GM21515 (cell line): ENCODE measurements around the gene YWHAB.
"Not testable (repeated sequence)": the region's sequence is repeated elsewhere in the genome, so short reads cannot be mapped to it uniquely, and the experiment has no call there.

Experiments used
- ATAC-seq: cut with Tn5 transposase; IDR thresholded peaks from one replicate; pipeline ENCODE4 v1.9.1; 2021; ENCODE audit not compliant: unreplicated experiment

Gene YWHAB

DNA sequence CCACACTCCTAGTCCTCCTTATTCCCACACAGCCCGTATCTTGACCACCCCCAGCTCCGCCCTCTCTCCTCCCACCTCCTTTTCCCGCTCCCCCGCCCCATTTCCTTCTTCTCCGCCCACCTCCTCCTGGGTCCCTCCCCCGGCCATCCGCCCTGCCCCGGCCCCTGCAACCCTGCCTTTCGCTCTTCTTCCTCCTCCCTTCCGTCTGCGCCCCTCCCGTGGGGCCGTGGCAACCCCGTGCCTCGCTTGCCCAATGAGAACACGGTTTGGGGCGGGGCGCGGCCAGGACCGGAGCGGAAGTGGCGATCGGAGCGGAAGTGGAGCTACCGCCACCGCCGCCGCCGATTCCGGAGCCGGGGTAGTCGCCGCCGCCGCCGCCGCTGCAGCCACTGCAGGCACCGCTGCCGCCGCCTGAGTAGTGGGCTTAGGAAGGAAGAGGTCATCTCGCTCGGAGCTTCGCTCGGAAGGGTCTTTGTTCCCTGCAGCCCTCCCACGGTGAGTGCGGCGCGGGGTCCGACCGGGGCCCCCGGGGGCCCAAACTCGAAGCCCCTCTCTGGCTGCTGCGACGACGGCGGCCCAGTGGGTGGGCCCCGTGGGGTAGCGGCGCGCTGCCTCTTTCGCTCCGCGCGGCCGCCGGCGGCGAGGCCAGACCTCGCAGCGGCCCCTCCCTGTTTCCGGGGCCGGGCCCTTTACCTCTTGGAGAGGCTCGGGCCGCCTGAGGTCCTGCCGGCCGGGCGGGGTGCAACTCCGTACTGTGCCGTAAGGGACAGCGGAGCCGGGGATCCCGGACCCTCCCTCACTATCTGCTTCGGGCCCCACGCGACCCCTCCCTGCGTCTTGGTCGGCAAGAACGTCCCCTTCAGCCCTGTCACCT lies at the start of gene YWHAB:
Gene YWHAB (plus strand): TSS at position 314 of the 874 bp plus-strand sequence. CDS start 15,829 bp downstream, outside the sequence.
- ATAC-seq, result peak; percentile 86

DNA sequence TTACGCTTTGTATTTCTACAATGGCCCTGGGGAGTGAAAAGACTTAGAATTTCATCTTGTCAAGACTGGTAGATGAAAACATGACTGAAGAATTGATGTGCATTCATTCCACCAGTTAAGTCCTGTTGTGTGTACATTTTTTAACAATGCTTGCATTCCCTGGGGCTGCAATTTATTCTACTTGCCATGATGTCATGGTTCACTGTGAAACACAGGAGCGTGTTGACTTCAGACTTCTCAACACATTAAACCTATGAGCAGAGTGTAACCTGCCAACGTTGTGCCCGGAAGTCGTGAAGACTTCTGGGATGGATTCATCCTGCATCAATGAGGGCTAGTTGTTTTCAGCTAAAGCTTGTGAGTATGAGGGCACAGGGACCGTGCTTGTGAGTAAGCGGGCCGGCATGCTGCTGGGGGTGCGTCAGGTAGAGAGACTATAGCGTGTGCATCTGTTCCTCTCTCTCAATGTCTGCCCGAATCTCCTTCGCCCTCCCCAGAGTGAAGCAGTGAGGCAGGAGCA lies 48.8 kb upstream of the YWHAB start:
- no peak for ATAC-seq

DNA sequence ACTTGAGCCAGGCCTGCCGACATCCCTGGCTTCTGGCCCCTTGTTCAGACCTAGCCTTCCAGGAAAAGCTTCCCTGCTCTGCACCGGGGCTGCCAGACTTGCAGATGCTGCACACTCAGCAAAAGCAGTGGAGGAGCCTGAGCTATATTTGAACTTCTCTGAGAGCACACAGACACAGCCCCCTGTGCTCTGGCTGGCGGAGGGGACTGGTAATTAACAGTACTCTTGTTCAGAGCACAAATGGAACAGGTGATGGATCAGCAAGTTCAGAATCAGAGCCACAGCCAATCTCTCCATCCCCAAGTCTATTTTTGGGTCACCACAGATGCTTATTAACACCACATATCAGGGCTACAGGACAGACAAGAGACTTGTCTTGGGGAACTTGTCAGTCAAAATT lies 47.6 kb upstream of the YWHAB start:
- no peak for ATAC-seq

DNA sequence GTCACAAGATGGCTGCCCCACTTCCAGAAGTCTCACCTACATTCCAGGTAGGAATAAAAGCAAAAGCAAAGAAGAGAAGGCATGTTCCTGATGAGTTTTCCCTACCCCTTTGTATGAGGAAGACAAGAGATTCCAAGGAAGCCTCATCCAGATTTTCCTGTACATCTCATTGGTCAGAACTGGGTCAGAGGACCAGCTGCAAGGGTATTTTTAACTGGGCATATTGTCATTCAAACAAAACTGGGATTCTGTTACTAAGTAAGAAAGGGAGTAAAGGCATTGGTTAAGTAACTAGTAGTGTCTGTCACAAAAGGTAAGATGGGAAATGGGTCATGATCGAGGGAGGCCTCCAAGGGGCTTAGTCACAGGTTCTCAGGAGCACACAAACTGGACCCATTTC lies 47.0 kb upstream of the YWHAB start:
- ATAC-seq, result no peak

DNA sequence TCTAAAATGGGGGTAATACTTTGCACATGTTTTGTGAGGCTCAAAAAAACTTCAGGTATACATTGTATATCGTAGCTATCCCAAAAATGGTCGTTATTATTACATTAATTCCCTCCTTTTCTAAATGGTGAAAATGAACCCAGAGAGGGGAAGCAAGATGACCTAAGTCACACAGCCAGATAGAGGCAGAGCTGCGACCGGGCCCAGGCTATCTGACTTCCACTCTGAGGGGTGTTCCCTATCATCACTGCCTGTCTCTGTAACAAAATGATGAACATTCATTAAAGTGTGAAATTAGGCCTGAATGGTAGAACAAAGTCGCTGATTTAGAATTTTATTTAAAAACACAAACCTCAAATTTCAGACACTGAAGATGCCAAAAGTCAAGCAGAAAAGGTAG lies 46.0 kb upstream of the YWHAB start:
- no peak for ATAC-seq

DNA sequence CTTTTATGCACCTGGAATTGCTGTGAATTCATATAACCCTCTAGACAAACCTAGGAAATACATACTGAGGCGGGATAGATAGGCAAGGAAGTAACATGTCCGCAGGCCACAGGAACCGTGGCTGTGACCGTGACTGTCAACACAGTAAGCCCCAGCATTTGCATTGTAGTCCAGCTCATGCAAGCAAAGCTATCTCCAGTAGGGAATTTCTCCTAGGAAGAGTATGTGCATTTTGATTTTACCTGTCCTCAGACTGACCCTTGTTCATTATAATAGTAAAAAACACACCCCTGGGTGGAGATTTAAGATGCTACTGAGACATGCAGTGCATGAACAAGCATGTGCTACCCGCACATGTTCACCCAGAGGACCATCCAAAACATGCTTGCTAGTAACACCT lies 44.7 kb upstream of the YWHAB start:
- no peak for ATAC-seq

DNA sequence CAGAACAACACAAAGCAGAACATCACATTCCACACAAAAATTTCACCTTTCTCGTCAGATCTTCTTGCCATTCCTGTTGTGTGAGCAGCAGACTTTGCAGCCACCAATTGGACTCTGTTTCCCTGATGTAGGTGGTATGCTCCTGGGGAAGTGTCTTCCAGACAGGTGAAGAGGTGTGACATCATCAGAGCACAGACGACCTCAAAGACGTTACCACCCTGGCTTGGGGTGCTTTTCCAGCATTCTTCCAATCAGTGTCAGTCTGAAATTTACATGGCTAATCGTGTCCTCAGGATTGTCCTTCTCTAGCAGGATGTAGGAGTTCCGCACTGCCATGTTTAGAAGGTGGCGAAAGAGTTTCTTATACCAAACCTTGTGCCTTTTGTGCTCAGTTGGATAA lies 43.5 kb upstream of the YWHAB start:
- ATAC-seq, result no peak

DNA sequence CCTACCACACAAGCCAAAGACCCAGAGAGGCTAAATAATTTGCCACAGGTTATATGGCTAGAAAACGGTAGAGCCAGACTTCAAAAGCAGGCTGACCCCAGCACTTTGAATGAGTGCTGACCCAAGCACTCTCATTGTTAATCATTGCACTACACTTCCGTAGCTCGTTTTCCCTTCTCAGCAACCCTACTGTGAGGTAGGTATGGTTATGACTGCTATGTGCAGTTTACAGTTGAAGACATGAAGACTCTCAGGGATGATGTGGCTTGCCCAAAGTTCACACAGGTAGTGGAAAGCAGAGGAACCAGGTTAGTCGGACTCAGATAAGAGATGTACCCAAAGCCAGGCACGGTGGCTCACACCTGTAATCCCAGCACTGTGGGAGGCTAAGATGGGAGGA lies 41.6 kb upstream of the YWHAB start:
- ATAC-seq, result no peak

DNA sequence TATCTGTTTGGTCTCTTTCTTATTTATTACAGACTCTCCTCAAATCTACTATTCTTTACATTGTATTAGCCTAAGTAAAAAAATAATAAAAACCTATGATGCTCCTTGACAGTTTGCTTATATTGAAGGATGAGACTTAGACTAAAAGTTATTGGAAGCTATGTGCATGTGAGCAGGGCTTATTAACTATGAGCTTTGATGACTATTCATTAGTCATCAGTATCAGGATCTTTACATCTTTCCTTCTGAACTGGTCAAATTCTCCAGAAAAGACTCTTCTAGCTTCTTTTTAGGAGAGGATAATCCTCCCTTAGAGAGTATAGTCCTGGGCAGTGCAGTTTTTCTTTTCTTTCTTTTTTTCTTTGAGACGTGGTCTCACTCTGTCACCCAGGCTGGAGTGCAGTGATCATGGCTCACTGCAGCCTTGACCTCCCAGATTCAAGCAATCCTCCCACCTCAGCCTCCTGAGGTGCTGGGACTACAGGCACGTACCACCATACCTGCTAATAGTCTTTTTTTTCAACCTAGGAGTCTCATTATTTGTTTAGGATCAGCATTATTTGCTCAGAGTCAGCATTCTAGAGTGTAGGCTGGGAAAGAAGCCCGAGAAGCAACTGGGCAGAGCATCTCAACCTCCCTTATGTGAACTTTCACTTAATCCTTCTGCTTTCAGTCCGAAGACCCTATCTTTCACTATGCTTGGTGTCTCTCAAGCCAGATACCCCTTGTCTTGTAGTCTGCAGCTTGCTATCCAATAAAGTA lies 37.1 kb upstream of the YWHAB start:
- no peak for ATAC-seq

DNA sequence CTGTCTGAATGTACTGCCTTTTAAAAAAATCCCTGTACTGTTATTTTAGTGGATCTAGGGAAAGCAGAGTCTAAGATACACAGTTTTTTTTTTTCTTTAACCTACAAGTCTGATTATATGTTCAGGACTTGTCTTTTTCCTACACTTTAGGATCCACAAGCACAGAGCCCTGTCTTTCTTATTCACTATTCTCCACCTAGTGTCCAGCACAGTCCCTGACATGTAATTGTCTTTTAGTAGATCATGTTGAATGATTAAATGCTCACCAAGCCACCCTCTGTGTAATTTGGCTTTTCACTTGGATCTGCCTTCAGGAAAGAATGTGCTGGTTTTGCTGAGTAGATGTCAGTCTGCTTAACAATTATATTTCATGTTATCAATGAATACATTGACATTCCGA lies 35.8 kb upstream of the YWHAB start:
- ATAC-seq, result no peak

DNA sequence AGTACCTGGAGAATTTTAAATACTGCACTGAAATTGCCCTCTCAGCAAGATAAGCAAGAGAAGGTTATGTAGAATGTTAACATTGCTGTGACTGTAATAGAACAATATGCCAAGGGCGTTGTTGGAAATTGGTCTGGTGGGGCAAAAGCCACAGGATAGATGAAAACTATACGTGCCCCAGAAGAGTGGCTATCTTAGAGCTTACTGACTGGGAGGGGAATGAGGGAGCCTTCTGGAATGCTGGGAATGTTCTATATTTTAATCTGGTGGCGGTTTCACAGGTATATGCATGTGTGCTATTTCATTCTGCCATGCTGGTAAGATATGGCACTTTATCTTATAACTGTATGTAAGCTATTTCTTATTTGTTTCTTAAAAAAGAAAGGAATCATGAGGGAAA lies 35.2 kb upstream of the YWHAB start:
- ATAC-seq, result no peak

DNA sequence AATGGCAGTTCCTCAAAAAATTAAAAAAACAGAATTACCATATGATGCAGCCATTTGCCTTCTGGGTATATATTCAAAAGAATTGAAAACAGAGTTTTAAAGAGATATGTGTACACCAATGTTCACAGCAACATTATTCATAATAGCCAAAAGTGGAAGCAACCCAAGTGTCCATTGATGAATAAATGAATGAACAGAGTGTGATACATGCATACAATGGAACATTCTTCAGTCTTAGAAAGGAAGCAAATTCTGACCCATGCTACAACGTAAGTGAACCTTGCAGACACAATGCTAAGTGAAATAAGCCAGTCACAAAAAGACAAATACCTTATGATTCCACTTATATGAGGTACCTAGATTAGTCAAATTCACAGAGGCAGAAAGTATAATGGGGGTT lies 34.7 kb upstream of the YWHAB start:
- ATAC-seq, result no peak

DNA sequence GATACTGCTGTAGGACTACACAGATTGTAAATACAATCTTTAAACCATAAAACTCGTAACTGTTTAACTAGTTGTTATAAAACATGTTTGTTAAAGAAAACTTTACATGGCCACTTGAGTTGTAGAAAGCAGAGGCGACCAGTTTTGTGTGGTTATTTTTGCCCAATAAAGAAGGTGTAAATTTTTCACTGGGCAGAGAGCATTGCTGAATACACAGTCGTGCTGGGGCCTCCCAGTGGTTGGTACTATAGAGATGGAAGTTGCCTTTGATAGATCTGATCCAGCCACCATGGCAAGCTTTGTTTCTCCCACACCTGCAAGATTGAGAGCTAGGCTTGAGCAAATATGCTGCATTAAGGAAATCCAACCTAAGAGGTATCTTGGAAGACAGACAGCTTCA lies 34.0 kb upstream of the YWHAB start:
- no peak for ATAC-seq

DNA sequence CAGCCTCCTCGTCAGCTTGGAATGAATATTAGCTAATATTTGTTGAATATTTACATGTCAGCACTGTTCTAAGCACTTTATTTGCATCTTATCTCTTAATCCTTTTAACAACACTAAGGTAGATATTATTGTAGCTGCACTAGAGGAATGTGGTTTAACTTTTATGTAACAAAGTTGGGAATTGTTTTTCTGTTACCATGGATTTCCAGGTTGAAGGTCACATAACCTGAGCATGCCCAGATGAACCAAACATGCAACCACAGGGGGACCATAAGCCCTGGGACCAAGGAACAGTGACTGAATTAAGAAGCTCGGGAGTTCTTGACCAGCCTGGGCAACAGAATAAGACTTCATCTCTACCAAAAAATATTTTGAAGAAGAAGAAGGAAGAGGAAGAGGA lies 29.1 kb upstream of the YWHAB start:
- ATAC-seq, result no peak

DNA sequence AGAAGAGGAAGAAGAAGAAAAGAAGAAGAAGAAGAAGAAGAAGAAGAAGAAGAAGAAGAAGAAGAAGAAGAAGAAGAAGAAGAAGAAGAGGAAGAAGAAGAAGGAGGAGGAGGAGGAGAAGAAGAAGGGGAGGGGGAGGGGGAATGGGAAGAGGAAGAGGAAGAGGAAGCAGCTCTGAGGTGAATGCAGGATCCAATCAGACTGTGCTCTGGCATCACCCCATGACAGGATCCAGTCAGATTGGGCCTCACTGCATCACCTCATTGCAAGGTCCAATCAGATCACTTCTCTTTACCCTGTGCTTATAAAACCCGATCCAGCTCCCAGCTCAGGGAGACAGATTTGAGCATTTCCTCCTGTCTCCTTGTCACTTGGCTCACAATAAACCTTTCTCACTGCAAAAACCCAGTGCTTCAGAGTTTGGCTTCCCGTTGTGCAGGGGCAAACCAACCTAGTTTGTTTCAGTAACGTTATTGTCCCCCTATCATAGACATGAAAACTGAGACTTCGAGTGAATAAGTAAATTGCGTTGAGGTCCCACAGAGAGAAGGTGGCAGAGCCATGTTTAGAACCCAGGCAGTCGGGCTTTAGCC lies 28.6 kb upstream of the YWHAB start:
- ATAC-seq, result no peak

DNA sequence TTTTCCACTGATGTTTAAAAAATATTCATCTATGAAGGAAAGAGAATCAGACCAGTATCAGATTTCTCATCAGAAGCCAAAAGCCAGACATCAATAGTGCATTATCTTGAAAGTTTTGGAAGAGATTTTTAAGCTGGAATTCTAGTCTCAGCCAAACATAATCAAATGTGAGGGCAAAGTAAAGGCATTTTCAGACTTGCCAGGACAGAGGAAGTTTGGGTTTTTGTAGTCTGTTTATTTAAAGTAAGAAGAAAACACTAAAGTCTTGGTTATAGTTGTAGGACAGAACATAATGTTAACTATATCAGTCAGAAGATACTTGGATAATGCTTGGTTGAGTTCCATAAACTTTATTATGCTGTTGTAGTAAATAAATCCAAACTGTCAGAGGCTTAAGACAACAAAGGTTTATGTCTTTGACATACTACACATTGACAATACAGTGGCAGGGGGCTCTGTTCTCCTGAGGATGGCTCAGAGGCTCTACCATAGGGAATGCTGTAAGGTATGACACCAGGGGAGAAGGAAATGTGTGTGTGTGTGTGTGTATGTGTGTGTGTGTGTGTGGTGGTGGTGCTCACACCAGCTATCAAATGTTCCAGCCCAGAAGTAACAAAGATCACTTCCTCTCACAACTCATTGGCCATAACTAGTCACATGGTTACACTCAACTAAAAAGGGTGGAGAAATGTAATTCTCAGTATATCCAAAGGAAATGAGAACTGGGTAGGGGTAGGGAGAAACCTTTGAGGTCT lies 26.7 kb upstream of the YWHAB start:
- ATAC-seq, result no peak

DNA sequence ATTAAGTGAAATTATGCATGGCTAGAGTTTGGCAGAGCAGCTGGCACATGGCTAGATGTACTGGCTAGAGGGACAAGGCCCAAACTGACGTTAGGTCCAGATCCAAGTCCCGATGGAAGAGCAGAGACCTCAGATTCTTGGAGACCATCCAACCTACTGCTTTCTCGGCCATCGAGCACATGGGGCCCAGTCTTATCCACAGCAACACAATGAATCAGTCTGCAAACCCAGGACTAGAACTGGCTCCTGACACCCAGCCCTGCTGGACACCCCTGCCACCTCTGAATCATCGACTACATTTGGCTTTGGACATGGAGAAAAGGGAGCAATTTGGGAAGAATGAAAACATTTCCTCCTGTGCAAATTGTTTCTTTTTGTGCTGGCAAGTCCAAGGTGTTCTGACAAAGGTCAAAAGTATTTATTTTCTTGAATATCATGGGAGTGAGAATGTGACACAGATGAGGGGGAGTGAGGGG lies 23.9 kb upstream of the YWHAB start:
- no peak for ATAC-seq

DNA sequence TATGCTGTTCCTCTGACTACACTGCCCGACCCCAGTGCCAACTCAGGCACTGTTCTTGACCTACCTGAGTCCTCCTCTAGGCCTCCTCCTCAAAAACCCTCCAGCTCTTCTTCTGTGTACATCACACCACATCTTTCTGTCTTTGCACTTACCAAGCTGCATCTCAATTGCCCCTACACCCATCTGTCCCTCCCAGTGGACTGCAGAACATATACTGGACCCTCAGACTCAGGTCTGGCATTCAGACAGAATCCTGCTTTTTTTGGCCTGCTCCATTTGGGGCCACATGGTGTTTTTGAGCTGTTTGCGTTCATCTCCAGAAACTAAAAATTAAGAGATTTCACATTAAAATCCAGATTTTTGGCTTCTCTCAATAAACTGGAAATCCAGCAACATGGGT lies 23.2 kb upstream of the YWHAB start:
- no peak for ATAC-seq

DNA sequence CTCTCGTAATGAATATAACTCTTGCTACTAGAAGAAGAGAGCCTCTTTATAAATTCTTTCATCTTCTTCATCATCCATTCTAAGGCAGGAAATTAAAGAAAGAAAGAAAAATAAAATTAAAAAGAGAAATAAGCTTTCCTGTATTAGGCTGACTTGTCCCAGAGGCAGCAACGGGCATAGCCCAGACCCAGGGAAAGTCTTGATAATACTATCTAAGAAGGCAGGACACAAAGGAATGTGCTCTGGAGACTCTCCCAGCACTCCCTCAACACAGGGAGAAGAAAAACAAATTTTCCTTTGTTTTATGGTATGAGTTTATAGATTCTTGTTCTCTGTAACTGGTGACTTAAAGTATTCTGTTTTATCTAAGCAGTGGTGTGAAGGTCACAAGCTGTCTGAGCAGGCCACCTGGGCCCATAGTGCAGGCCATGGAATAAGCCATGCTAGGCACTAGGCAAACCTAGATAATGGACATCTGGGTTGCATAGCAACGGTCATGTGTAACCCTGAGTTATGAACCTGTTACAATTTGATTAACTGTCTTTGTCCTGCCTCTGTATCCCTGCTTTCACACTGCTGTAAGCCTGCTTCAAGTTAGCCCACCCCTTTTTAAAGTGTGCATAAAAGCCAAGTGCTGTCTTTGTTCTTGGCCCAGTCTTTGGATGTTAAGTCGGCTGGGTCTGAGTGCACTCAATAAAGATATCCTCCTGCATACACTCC lies 22.0 kb upstream of the YWHAB start:
- not testable (repeated sequence) for ATAC-seq

DNA sequence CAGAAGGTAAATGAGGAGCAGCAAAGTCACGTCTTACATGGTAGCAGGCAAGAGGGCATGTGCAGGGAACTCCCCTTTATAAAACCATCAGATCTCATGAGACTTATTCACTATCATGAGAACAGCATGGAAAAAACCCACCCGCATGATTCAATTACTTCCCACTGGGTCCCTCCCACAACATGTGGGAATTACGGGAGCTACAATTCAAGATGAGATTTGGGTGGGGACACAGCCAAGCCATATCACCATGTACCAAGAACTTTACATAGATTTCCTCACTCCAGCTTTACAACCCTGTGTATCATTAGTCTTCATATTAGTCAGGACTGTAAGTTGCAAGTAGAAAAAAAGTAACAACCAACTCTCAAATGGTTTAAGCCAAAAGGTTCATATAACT lies 21.0 kb upstream of the YWHAB start:
- not testable (repeated sequence) for ATAC-seq
